Endothelial cell of umbilical vein (primary cell): Measurements from ENCODE around the gene PRDM16.

ENCODE experiments used
- CTCF ChIP-seq, 2 donors: IDR thresholded peaks; 1 replicate in 1 of 2; 2 replicates in 1 of 2; pipeline ENCODE4 v1.5.1; 2011; ENCODE audit warnings: low read length in 2 of 2, mild to moderate bottlenecking in 2 of 2, moderate library complexity in 2 of 2, control low read depth in 1 of 2, inconsistent platforms in 1 of 2, low read depth in 1 of 2; ENCODE audit not compliant: insufficient read depth in 1 of 2; ENCODE audit errors: extremely low read depth in 1 of 2
- EZH2 ChIP-seq: IDR thresholded peaks from 2 replicates; pipeline ENCODE4 v1.6.1; 2012; ENCODE audit warnings: borderline replicate concordance, low read depth, mild to moderate bottlenecking, moderate library complexity, low read length, inconsistent platforms; ENCODE audit not compliant: severe bottlenecking
- JUN ChIP-seq: IDR thresholded peaks from 2 replicates; pipeline ENCODE4 v1.6.1; 2011; ENCODE audit warnings: borderline replicate concordance, low read depth; ENCODE audit not compliant: insufficient read length, insufficient read depth
- MAX ChIP-seq: IDR thresholded peaks from 2 replicates; pipeline ENCODE4 v1.6.1; 2011; ENCODE audit not compliant: insufficient read depth, insufficient read length
- POLR2A ChIP-seq: IDR thresholded peaks from 2 replicates; pipeline ENCODE4 v1.6.1; 2012; ENCODE audit warnings: low read depth, mild to moderate bottlenecking, control low read depth, low read length
- POLR2AphosphoS5 ChIP-seq: IDR thresholded peaks from 2 replicates; pipeline ENCODE4 v1.6.1; 2012; ENCODE audit warnings: low read depth, mild to moderate bottlenecking, control low read depth, low read length, moderate library complexity; ENCODE audit not compliant: insufficient read depth

- TF ChIP-seq CTCF (IDR thresholded peaks at IDR 0.05; ENCODE audit: extremely low read depth in 1 of 2, insufficient read depth in 1 of 2, low read depth in 1 of 2, low read length in 2 of 2): no peak
- no peak for TF ChIP-seq POLR2AphosphoS5
- TF ChIP-seq POLR2A: no peak
- TF ChIP-seq MAX: no peak
- TF ChIP-seq EZH2: no peak
- TF ChIP-seq JUN: no peak
These were observed 287.2 kb downstream of the PRDM16 start for GRCh38 chr1:3355894-3356826.
